HepG2 (cell line): ENCODE measurements around the gene PDLIM5. TPM values are rescaled to one million over a fixed set of nuclear protein-coding genes. Genes with fewer than 3 reads are reported as not detected.

ENCODE experiments used
- EHMT2 ChIP-seq: fragments of 200-600 bp; sonication (generic); IDR thresholded peaks from 2 replicates; pipeline ENCODE4 v1.7.0; 2017; ENCODE audit warnings: antibody characterized with exemption, low read depth, low read length, borderline replicate concordance
- EP300 ChIP-seq, 3 experiments: sonication (generic) in 1 of 3; formaldehyde crosslinking in 1 of 3; IDR thresholded peaks; 2 replicates each; pipeline versions ENCODE4 v1.5.1 to v1.6.1; 2011 to 2020; ENCODE audit warnings: low read depth in 2 of 3, low read length in 2 of 3, borderline replicate concordance in 1 of 3, improper control_type of control experiment in 1 of 3, mild to moderate bottlenecking in 1 of 3, missing genetic modification reagents in 1 of 3, moderate library complexity in 1 of 3
- ETV5 ChIP-seq: IDR thresholded peaks from 2 replicates; pipeline ENCODE4 v1.6.1; 2018; ENCODE audit warnings: missing biosample characterization, missing genetic modification reagents, inconsistent platforms, borderline replicate concordance
- FOSL1 ChIP-seq: sonication (generic); formaldehyde crosslinking; IDR thresholded peaks from 2 replicates; pipeline ENCODE4 v1.9.0; 2021; ENCODE audit warnings: missing genetic modification reagents, borderline replicate concordance
- FOXM1 ChIP-seq: sonication (generic); formaldehyde crosslinking; IDR thresholded peaks from 2 replicates; pipeline ENCODE4 v1.5.0; 2020; ENCODE audit warnings: missing genetic modification reagents
- HNRNPL ChIP-seq: fragments of 200-400 bp; formaldehyde crosslinking; IDR thresholded peaks from 2 replicates; pipeline ENCODE4 v1.6.1; 2017; ENCODE audit warnings: mild to moderate bottlenecking, low read depth, low read length
- REL ChIP-seq: sonication (generic); formaldehyde crosslinking; conservative IDR thresholded peaks from 2 replicates; pipeline ENCODE4 v1.8.0; 2022; ENCODE audit warnings: mild to moderate bottlenecking, missing genetic modification reagents, moderate library complexity
- RORA ChIP-seq: sonication (generic); formaldehyde crosslinking; IDR thresholded peaks from 2 replicates; pipeline ENCODE4 v1.5.0; 2020; ENCODE audit warnings: mild to moderate bottlenecking, missing genetic modification reagents, moderate library complexity
- SRY ChIP-seq: sonication (generic); formaldehyde crosslinking; IDR thresholded peaks from 2 replicates; pipeline ENCODE4 v1.8.0; 2022; ENCODE audit warnings: mild to moderate bottlenecking, missing genetic modification reagents
- TBL1XR1 ChIP-seq: fragments of 150-350 bp; IDR thresholded peaks from 2 replicates; pipeline ENCODE4 v1.6.1; 2014; ENCODE audit warnings: borderline replicate concordance, low read length; ENCODE audit not compliant: partially characterized antibody
- U2AF2 ChIP-seq: fragments of 200-400 bp; formaldehyde crosslinking; IDR thresholded peaks from 2 replicates; pipeline ENCODE4 v1.6.1; 2017; ENCODE audit warnings: low read depth, mild to moderate bottlenecking, low read length
- XBP1 ChIP-seq: sonication (generic); formaldehyde crosslinking; IDR thresholded peaks from 2 replicates; pipeline ENCODE4 v1.5.0; 2020; ENCODE audit warnings: missing genetic modification reagents
- ZNF501 ChIP-seq: sonication (generic); formaldehyde crosslinking; IDR thresholded peaks from 2 replicates; pipeline ENCODE4 v1.5.1; 2020; ENCODE audit warnings: mild to moderate bottlenecking, moderate library complexity, missing genetic modification reagents
- ZNF550 ChIP-seq: sonication (generic); formaldehyde crosslinking; IDR thresholded peaks from 2 replicates; pipeline ENCODE4 v1.4.0; 2020; ENCODE audit warnings: mild to moderate bottlenecking, missing genetic modification reagents, borderline replicate concordance
- ZNF614 ChIP-seq: IDR thresholded peaks from 2 replicates; pipeline ENCODE4 v1.6.1; 2018; ENCODE audit warnings: missing biosample characterization, missing genetic modification reagents, inconsistent platforms, borderline replicate concordance
- ZNF768 ChIP-seq: sonication (generic); formaldehyde crosslinking; IDR thresholded peaks from 2 replicates; pipeline ENCODE4 v1.4.0; 2020; ENCODE audit warnings: missing genetic modification reagents
- polyA plus RNA-seq, 8 experiments: library from polyadenylated mRNA; depleted of rRNA in 3 of 8; stranded (reverse) in 7 of 8; unstranded in 1 of 8; fragments of >200 nt; fragmentation: Illumina TruSeq in 4 of 8; extraction: Trizol in 4 of 8; gene quantifications; 2 replicates each; pipeline versions ENCODE4 v1.2.1 to v1.2.3, GENCODE V29; 2011 to 2016; ENCODE audit warnings: low read depth in 4 of 8, missing spikeins in 1 of 8, mixed read lengths in 1 of 8; ENCODE audit not compliant: insufficient read depth in 1 of 8
- total RNA-seq, 5 experiments: library from RNA; depleted of rRNA; stranded (reverse); fragments of >200 nt; fragmentation: Illumina TruSeq; extraction: Trizol; gene quantifications; 2 replicates each; pipeline ENCODE4 v1.2.3, GENCODE V29; 2016; ENCODE audit warnings: low read depth in 1 of 5
- TF ChIP-seq, protein P1 (sequence below): sonication (generic); formaldehyde crosslinking; IDR thresholded peaks from 2 replicates; pipeline ENCODE4 v1.8.0; 2022; ENCODE audit warnings: low read depth, missing genetic modification reagents
- TF ChIP-seq, protein P2 (sequence below): sonication (generic); formaldehyde crosslinking; IDR thresholded peaks from 2 replicates; pipeline ENCODE4 v1.5.0; 2020; ENCODE audit warnings: missing genetic modification reagents
- TF ChIP-seq, protein P3 (sequence below): sonication (generic); formaldehyde crosslinking; conservative IDR thresholded peaks from 2 replicates; pipeline ENCODE4 v1.4.0; 2020; ENCODE audit warnings: mild to moderate bottlenecking, missing genetic modification reagents, moderate library complexity
- TF ChIP-seq, protein P4 (sequence below): sonication (generic); formaldehyde crosslinking; IDR thresholded peaks from 2 replicates; pipeline ENCODE4 v1.4.0; 2020; ENCODE audit warnings: missing genetic modification reagents

Gene PDLIM5
- total and polyA plus RNA-seq, 2 of the 13 experiments (the other 11 are each of a cell fraction or from before 2014, with no cell fraction given) = 52.8 to 119 TPM

DNA sequence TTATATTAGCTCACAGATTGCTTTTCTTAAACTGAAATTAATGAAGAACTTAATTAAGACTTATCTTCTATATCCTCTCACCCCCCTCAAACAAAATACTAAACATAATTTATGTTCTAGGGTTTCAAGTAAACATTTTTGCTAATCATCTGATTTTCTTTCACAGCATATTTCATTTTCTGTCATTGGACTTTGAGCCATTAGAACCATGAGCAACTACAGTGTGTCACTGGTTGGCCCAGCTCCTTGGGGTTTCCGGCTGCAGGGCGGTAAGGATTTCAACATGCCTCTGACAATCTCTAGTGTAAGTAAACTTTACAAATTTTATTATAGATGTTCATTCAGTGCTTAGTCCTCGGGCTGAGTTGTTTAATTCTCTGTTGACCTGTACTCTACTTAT, 3.3 kb downstream of the PDLIM5 start (continued):
- TF ChIP-seq ZNF501 (CRISPR knock-in tag) (no peak), ETV5 (CRISPR knock-in tag) (peak; percentile 69; the same call in 1 of the 2 replicates), HNRNPL (no peak), EP300 (IDR thresholded peaks at IDR 0.05; ENCODE audit: low read depth in 2 of 2, low read length in 2 of 2) (0 out of 4 replicates have a peak, but pooled peaks of 1 of the 2 experiments have one; percentile 36), EP300 (CRISPR knock-in tag; IDR thresholded peaks at IDR 0.05; ENCODE audit: borderline replicate concordance) (no peak), TBL1XR1 (no peak), RORA (CRISPR knock-in tag) (no peak), SRY (CRISPR knock-in tag) (no peak), U2AF2 (no peak), FOXM1 (no peak), EHMT2 (no peak), ZNF614 (CRISPR knock-in tag) (no peak), XBP1 (CRISPR knock-in tag) (no peak), ZNF550 (no peak), FOSL1 (CRISPR knock-in tag) (no peak), REL (CRISPR knock-in tag) (no peak), ZNF768 (no peak)
- TF ChIP-seq, protein P1, sequence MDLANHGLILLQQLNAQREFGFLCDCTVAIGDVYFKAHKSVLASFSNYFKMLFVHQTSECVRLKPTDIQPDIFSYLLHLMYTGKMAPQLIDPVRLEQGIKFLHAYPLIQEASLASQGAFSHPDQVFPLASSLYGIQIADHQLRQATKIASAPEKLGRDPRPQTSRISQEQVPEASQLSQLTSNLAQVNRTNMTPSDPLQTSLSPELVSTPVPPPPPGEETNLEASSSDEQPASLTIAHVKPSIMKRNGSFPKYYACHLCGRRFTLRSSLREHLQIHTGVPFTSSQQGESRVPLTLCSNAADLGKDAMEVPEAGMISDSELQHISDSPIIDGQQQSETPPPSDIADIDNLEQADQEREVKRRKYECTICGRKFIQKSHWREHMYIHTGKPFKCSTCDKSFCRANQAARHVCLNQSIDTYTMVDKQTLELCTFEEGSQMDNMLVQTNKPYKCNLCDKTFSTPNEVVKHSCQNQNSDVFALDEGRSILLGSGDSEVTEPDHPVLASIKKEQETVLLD (CRISPR knock-in tag) = no peak
- TF ChIP-seq, protein P2, sequence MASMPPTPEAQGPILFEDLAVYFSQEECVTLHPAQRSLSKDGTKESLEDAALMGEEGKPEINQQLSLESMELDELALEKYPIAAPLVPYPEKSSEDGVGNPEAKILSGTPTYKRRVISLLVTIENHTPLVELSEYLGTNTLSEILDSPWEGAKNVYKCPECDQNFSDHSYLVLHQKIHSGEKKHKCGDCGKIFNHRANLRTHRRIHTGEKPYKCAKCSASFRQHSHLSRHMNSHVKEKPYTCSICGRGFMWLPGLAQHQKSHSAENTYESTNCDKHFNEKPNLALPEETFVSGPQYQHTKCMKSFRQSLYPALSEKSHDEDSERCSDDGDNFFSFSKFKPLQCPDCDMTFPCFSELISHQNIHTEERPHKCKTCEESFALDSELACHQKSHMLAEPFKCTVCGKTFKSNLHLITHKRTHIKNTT = no peak
- TF ChIP-seq, protein P3, sequence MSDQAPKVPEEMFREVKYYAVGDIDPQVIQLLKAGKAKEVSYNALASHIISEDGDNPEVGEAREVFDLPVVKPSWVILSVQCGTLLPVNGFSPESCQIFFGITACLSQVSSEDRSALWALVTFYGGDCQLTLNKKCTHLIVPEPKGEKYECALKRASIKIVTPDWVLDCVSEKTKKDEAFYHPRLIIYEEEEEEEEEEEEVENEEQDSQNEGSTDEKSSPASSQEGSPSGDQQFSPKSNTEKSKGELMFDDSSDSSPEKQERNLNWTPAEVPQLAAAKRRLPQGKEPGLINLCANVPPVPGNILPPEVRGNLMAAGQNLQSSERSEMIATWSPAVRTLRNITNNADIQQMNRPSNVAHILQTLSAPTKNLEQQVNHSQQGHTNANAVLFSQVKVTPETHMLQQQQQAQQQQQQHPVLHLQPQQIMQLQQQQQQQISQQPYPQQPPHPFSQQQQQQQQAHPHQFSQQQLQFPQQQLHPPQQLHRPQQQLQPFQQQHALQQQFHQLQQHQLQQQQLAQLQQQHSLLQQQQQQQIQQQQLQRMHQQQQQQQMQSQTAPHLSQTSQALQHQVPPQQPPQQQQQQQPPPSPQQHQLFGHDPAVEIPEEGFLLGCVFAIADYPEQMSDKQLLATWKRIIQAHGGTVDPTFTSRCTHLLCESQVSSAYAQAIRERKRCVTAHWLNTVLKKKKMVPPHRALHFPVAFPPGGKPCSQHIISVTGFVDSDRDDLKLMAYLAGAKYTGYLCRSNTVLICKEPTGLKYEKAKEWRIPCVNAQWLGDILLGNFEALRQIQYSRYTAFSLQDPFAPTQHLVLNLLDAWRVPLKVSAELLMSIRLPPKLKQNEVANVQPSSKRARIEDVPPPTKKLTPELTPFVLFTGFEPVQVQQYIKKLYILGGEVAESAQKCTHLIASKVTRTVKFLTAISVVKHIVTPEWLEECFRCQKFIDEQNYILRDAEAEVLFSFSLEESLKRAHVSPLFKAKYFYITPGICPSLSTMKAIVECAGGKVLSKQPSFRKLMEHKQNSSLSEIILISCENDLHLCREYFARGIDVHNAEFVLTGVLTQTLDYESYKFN (CRISPR knock-in tag) = peak; percentile 36; the same call in 1 of the 2 replicates
- TF ChIP-seq, protein P4, sequence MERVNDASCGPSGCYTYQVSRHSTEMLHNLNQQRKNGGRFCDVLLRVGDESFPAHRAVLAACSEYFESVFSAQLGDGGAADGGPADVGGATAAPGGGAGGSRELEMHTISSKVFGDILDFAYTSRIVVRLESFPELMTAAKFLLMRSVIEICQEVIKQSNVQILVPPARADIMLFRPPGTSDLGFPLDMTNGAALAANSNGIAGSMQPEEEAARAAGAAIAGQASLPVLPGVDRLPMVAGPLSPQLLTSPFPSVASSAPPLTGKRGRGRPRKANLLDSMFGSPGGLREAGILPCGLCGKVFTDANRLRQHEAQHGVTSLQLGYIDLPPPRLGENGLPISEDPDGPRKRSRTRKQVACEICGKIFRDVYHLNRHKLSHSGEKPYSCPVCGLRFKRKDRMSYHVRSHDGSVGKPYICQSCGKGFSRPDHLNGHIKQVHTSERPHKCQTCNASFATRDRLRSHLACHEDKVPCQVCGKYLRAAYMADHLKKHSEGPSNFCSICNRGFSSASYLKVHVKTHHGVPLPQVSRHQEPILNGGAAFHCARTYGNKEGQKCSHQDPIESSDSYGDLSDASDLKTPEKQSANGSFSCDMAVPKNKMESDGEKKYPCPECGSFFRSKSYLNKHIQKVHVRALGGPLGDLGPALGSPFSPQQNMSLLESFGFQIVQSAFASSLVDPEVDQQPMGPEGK (CRISPR knock-in tag) = 0 out of 2 replicates have a peak, but pooled peaks have one; percentile 21
